Measurements from ENCODE around the gene ENO1.
A peak's percentile ranks its signal among the peaks of the same experiment; 100 is the strongest.

ENO1 gene

DNA sequence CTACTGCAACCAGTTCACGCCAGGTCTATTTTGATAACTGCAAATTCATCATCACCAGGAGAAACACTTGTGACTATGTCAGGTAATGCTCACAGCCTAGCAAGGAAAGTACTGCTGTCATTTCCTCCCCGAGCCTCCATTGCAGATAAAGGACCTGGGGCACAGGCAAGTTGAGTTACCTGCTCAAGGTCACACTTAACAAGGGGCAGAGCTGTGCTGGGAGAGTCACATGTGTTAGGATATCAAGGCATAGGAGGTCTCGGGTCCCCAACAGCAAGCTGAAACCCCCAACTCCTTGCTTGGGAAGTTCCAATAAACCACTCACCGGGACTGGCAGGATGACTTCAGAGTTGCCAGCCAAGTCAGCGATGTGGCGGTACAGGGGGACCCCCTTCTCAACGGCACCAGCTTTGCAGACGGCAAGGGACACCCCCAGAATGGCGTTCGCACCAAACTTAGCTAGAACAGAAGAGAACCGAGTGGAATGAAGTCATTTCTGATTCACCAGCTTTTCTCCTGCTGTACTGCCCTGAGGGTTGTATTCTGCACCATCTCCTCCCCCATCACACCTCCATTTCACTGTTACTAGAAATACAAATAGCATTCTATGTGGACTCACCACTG lies 11.6 kb downstream of the ENO1 start:
- TF ChIP-seq ISL1 (CRISPR knock-in tag; IDR thresholded peaks at IDR 0.05) (no peak), GLIS3 (CRISPR knock-in tag; IDR thresholded peaks at IDR 0.05) (no peak), ZNF70 (CRISPR knock-in tag; IDR thresholded peaks at IDR 0.05) (no peak), ARNTL (CRISPR knock-in tag; IDR thresholded peaks at IDR 0.05; ENCODE audit: borderline replicate concordance, low read depth) (no peak), CSDC2 (CRISPR knock-in tag; IDR thresholded peaks at IDR 0.05) (no peak), BACH2 (CRISPR knock-in tag; IDR thresholded peaks at IDR 0.05; ENCODE audit: borderline replicate concordance) (no peak), PPARA (CRISPR knock-in tag; IDR thresholded peaks at IDR 0.05; ENCODE audit: borderline replicate concordance) (no peak), TCF4 (CRISPR knock-in tag; IDR thresholded peaks at IDR 0.05; ENCODE audit: borderline replicate concordance) (no peak), OSR1 (CRISPR knock-in tag; IDR thresholded peaks at IDR 0.05) (no peak), TOX (CRISPR knock-in tag; IDR thresholded peaks at IDR 0.05; ENCODE audit: borderline replicate concordance) (no peak)
- TF ChIP-seq, protein P1, sequence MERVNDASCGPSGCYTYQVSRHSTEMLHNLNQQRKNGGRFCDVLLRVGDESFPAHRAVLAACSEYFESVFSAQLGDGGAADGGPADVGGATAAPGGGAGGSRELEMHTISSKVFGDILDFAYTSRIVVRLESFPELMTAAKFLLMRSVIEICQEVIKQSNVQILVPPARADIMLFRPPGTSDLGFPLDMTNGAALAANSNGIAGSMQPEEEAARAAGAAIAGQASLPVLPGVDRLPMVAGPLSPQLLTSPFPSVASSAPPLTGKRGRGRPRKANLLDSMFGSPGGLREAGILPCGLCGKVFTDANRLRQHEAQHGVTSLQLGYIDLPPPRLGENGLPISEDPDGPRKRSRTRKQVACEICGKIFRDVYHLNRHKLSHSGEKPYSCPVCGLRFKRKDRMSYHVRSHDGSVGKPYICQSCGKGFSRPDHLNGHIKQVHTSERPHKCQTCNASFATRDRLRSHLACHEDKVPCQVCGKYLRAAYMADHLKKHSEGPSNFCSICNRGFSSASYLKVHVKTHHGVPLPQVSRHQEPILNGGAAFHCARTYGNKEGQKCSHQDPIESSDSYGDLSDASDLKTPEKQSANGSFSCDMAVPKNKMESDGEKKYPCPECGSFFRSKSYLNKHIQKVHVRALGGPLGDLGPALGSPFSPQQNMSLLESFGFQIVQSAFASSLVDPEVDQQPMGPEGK (CRISPR knock-in tag; IDR thresholded peaks at IDR 0.05; ENCODE audit: borderline replicate concordance), result no peak
- TF ChIP-seq, protein P2, sequence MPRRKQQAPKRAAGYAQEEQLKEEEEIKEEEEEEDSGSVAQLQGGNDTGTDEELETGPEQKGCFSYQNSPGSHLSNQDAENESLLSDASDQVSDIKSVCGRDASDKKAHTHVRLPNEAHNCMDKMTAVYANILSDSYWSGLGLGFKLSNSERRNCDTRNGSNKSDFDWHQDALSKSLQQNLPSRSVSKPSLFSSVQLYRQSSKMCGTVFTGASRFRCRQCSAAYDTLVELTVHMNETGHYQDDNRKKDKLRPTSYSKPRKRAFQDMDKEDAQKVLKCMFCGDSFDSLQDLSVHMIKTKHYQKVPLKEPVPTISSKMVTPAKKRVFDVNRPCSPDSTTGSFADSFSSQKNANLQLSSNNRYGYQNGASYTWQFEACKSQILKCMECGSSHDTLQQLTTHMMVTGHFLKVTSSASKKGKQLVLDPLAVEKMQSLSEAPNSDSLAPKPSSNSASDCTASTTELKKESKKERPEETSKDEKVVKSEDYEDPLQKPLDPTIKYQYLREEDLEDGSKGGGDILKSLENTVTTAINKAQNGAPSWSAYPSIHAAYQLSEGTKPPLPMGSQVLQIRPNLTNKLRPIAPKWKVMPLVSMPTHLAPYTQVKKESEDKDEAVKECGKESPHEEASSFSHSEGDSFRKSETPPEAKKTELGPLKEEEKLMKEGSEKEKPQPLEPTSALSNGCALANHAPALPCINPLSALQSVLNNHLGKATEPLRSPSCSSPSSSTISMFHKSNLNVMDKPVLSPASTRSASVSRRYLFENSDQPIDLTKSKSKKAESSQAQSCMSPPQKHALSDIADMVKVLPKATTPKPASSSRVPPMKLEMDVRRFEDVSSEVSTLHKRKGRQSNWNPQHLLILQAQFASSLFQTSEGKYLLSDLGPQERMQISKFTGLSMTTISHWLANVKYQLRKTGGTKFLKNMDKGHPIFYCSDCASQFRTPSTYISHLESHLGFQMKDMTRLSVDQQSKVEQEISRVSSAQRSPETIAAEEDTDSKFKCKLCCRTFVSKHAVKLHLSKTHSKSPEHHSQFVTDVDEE (CRISPR knock-in tag; IDR thresholded peaks at IDR 0.05), result no peak
- no peak for ATAC-seq

DNA sequence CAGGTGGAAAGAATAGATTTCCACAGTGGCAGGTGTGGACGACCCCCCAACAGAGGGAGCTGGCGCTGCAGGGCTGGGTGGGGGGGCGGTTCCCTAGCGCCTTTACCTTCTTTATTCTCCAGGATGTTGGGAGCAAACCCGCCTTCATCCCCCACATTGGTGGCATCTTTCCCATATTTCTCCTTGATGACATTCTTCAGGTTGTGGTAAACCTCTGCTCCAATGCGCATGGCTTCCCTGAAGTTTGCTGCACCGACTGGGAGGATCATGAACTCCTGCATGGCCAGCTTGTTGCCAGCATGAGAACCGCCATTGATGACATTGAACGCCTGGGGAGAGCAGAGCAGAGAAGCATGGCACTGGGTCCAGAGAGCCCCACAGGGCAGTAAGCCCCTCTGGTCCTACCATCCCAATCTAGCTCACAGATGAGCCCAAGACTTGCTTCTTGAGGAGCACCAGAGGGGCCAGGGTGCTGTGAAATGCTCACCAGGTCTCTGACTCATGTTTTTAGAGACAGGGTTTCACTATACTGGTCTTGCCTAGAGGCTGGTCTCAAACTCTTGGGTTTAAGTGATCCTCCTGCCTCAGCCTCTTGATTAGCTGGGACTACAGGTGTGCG lies 12.2 kb downstream of the ENO1 start:
- peak; percentile 2; the same call in 1 of the 3 replicates for ATAC-seq
- TF ChIP-seq TCF4 (CRISPR knock-in tag; IDR thresholded peaks at IDR 0.05; ENCODE audit: borderline replicate concordance) (no peak), BACH2 (CRISPR knock-in tag; IDR thresholded peaks at IDR 0.05; ENCODE audit: borderline replicate concordance) (no peak), ESRRG (CRISPR knock-in tag; IDR thresholded peaks at IDR 0.05) (no peak), CSDC2 (CRISPR knock-in tag; IDR thresholded peaks at IDR 0.05) (no peak), ZFP30 (CRISPR knock-in tag; IDR thresholded peaks at IDR 0.05) (no peak), OSR1 (CRISPR knock-in tag; IDR thresholded peaks at IDR 0.05) (no peak), ZNF70 (CRISPR knock-in tag; IDR thresholded peaks at IDR 0.05) (no peak), SNAI2 (CRISPR knock-in tag; IDR thresholded peaks at IDR 0.05) (no peak), RARB (CRISPR knock-in tag; IDR thresholded peaks at IDR 0.05) (no peak), ZNF565 (CRISPR knock-in tag; conservative IDR thresholded peaks at IDR 0.05; ENCODE audit: low read depth) (no peak), TOX (CRISPR knock-in tag; IDR thresholded peaks at IDR 0.05; ENCODE audit: borderline replicate concordance) (no peak), ZC3H10 (CRISPR knock-in tag; IDR thresholded peaks at IDR 0.05) (no peak), GLIS3 (CRISPR knock-in tag; IDR thresholded peaks at IDR 0.05) (no peak)
- TF ChIP-seq, protein P2 (CRISPR knock-in tag; IDR thresholded peaks at IDR 0.05), result no peak
- TF ChIP-seq, protein P3, sequence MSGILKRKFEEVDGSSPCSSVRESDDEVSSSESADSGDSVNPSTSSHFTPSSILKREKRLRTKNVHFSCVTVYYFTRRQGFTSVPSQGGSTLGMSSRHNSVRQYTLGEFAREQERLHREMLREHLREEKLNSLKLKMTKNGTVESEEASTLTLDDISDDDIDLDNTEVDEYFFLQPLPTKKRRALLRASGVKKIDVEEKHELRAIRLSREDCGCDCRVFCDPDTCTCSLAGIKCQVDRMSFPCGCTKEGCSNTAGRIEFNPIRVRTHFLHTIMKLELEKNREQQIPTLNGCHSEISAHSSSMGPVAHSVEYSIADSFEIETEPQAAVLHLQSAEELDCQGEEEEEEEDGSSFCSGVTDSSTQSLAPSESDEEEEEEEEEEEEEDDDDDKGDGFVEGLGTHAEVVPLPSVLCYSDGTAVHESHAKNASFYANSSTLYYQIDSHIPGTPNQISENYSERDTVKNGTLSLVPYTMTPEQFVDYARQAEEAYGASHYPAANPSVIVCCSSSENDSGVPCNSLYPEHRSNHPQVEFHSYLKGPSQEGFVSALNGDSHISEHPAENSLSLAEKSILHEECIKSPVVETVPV (CRISPR knock-in tag; IDR thresholded peaks at IDR 0.05), result no peak
- TF ChIP-seq, protein P4, sequence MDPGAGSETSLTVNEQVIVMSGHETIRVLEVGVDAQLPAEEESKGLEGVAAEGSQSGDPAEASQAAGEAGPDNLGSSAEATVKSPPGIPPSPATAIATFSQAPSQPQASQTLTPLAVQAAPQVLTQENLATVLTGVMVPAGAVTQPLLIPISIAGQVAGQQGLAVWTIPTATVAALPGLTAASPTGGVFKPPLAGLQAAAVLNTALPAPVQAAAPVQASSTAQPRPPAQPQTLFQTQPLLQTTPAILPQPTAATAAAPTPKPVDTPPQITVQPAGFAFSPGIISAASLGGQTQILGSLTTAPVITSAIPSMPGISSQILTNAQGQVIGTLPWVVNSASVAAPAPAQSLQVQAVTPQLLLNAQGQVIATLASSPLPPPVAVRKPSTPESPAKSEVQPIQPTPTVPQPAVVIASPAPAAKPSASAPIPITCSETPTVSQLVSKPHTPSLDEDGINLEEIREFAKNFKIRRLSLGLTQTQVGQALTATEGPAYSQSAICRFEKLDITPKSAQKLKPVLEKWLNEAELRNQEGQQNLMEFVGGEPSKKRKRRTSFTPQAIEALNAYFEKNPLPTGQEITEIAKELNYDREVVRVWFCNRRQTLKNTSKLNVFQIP (CRISPR knock-in tag; IDR thresholded peaks at IDR 0.05; ENCODE audit: borderline replicate concordance, low read depth), result no peak

Data from SK-N-SH treated with all-trans-retinoic acid at 6 μM for 48 hours (cell line).